Smooth muscle cell (in vitro differentiated cells): Measurements from ENCODE around the gene DHRSX. TPM values are rescaled to one million over a fixed set of nuclear protein-coding genes. Genes with fewer than 3 reads are reported as not detected.
A peak's percentile ranks its signal among the peaks of the same experiment; 100 is the strongest.

ENCODE experiments used
- DNase-seq: peaks from one replicate; lab custom pipeline; 2025; ENCODE audit not compliant: unreplicated experiment; lab: John Stamatoyannopoulos, UW
- H2AFZ ChIP-seq: fragments of 200-600 bp; sonication (generic); 2 replicates; pipeline ENCODE4 v1.6.0; 2016; ENCODE audit warnings: antibody characterized with exemption, low read depth, mild to moderate bottlenecking
- H3F3A ChIP-seq: fragments of 200-600 bp; sonication (generic); 2 replicates; pipeline ENCODE4 v1.6.0; 2017; ENCODE audit warnings: antibody characterized with exemption, low read depth
- H3K27ac ChIP-seq: fragments of 200-600 bp; sonication (generic); 2 replicates; pipeline ENCODE4 v1.5.1; 2016; ENCODE audit warnings: low read depth, mild to moderate bottlenecking
- H3K27me3 ChIP-seq: fragments of 200-600 bp; sonication (generic); 2 replicates; pipeline ENCODE4 v1.6.1; 2016; ENCODE audit warnings: low read depth, mild to moderate bottlenecking
- H3K36me3 ChIP-seq: fragments of 200-600 bp; sonication (generic); 2 replicates; pipeline ENCODE4 v1.5.1; 2016; ENCODE audit warnings: low read depth
- H3K4me1 ChIP-seq: fragments of 200-600 bp; sonication (generic); 2 replicates; pipeline ENCODE4 v1.5.1; 2016; ENCODE audit warnings: low read depth
- H3K4me2 ChIP-seq: fragments of 200-600 bp; sonication (generic); 2 replicates; pipeline ENCODE4 v1.6.0; 2016; ENCODE audit warnings: mild to moderate bottlenecking
- H3K4me3 ChIP-seq: fragments of 200-600 bp; sonication (generic); 2 replicates; pipeline ENCODE4 v1.5.1; 2016; ENCODE audit warnings: mild to moderate bottlenecking
- H3K79me2 ChIP-seq: fragments of 200-600 bp; sonication (generic); 2 replicates; pipeline ENCODE4 v1.6.0; 2016; ENCODE audit warnings: low read depth, mild to moderate bottlenecking
- H3K9ac ChIP-seq: fragments of 200-600 bp; sonication (generic); 2 replicates; pipeline ENCODE4 v1.6.0; 2016; ENCODE audit warnings: low read depth
- H3K9me3 ChIP-seq: fragments of 200-600 bp; sonication (generic); replicated peaks from 2 replicates; pipeline ENCODE4 v1.5.1; 2016; ENCODE audit warnings: low read depth
- H4K20me1 ChIP-seq: fragments of 200-600 bp; sonication (generic); 2 replicates; pipeline ENCODE4 v1.6.0; 2016; ENCODE audit warnings: low read depth
- WGBS: methylation state at CpG from one replicate; pipeline ENCODE4 v1.1.7; 2016; ENCODE audit warnings: low lambda C conversion rate; 5-methylcytosine and 5-hydroxymethylcytosine counted together
- polyA plus RNA-seq: library from polyadenylated mRNA; unstranded; fragments of >200 nt; fragmentation: Nextera tagmentation; extraction: Ambion mirVana; gene quantifications from 2 replicates; pipeline ENCODE4 v1.2.1, GENCODE V29; 2016
- total RNA-seq: library from RNA; depleted of rRNA; stranded (reverse); fragments of >200 nt; gene quantifications from 2 replicates; pipeline ENCODE4 v1.2.3, GENCODE V29; 2014
- TF ChIP-seq, protein P1 (sequence below): fragments of 200-600 bp; sonication (generic); IDR thresholded peaks from 2 replicates; pipeline ENCODE4 v1.5.1; 2017; ENCODE audit warnings: borderline replicate concordance, mild to moderate bottlenecking, antibody characterized with exemption; ENCODE audit not compliant: insufficient read depth, poor library complexity, severe bottlenecking

The DHRSX gene
- total and polyA plus RNA-seq, 2 experiments from 2014 or later: 32.5 to 49.9 TPM

DNA sequence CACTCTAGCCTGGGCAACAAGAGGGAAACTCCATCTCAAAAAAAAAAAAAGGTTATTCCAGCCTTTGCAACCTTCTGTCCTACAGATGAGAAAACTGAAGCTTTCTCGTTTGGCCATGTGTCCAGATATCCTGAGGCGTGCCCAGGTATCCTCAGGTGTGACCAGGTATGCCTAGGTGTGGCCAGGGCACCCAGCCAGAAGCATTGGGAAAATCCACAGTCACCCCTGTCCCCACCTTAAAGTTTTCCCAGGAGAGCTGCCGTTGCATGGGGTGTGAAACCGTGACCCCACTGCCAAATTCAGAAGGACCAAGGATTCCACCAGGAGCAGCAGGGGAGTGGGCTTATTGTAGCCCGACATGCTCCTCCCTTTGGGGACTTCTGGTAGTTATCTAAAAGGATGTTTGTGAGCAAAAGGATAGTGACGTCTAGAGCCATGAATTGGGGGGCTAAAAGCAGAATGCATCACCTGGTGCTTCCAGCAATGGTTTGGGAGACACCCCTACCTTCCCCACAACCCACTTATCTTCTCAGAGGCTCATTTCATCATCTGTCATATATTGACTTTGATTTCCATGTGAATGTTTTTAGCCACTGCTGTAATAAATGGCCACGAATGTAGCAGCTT lies 4.0 kb upstream of the DHRSX start:
- no peak for DNase-seq
- H3K9me3 ChIP-seq: no peaks in the 10 kb centered on the region
- H4K20me1 ChIP-seq: no peaks in the 10 kb centered on the region
- H3K36me3 ChIP-seq: no peaks in the 10 kb centered on the region
- peaks cover 5% of the 10 kb centered on the region for H3K79me2 ChIP-seq
- H3F3A ChIP-seq: no peaks in the 10 kb centered on the region
- no peaks in the 10 kb centered on the region for H3K4me1 ChIP-seq
- no peaks in the 10 kb centered on the region for H3K27me3 ChIP-seq
- no peak overlapping the region for H3K27ac ChIP-seq
- no peak overlapping the region for H3K4me2 ChIP-seq
- H3K9ac ChIP-seq: no peak overlapping the region
- H3K4me3 ChIP-seq: no peak overlapping the region
- WGBS: 92% methylated on average over 7 of the region's 7 CpGs
- TF ChIP-seq, protein P1, sequence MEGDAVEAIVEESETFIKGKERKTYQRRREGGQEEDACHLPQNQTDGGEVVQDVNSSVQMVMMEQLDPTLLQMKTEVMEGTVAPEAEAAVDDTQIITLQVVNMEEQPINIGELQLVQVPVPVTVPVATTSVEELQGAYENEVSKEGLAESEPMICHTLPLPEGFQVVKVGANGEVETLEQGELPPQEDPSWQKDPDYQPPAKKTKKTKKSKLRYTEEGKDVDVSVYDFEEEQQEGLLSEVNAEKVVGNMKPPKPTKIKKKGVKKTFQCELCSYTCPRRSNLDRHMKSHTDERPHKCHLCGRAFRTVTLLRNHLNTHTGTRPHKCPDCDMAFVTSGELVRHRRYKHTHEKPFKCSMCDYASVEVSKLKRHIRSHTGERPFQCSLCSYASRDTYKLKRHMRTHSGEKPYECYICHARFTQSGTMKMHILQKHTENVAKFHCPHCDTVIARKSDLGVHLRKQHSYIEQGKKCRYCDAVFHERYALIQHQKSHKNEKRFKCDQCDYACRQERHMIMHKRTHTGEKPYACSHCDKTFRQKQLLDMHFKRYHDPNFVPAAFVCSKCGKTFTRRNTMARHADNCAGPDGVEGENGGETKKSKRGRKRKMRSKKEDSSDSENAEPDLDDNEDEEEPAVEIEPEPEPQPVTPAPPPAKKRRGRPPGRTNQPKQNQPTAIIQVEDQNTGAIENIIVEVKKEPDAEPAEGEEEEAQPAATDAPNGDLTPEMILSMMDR: no peak
- no peak overlapping the region for H2AFZ ChIP-seq

DNA sequence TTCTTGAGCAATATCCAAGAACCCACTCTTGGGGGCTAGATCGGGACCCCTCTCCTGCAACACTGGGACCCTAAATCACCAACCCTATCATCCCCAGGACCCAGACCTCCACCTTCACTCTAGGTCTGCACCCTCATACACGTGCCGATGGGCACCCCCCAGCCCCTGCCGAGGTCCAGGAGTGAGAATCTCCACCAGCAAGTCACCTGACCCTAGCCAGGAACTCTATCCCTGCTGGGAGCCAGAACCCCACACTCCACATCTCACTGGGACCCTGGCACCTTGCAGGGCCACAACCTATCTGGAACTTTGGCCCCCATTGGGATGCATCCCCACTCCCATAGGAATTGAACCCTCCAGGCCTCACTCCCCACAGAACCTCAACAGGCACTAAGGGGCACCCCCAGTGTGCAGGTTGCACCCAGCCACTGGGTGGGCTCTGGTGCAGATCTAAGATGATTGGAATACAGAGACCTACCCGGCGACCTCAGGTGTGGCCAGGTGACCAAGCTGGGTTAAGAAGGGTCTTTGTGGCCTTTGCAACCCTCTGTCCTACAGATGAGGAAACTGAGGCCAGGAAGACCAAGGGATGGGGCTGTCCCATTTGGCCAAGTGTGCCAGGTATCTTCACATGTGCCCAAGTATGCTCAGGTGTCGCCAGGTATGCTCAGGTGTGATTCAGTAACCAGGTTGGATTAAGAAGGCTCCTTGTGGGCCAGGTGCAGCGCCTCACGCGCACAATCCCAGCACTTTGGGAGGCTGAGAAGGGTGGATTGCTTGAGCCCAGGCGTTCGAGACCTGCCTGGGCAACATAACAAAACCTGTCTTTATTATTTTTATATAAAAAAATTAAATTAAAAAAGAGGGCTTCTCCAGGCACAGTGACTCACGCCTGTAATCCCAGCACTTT lies 3.1 kb upstream of the DHRSX start:
- Histone ChIP-seq H3K9me3 (no peaks in the 10 kb centered on the region), H2AFZ (no peak overlapping the region), H3K4me1 (peaks cover 8% of the 10 kb centered on the region), H4K20me1 (peaks cover 9% of the 10 kb centered on the region), H3K36me3 (no peaks in the 10 kb centered on the region), H3K4me2 (no peak overlapping the region), H3K4me3 (no peak overlapping the region), H3K9ac (no peak overlapping the region), H3K79me2 (peaks cover 13% of the 10 kb centered on the region), H3K27ac (no peak overlapping the region), H3F3A (peaks cover 3% of the 10 kb centered on the region), H3K27me3 (no peaks in the 10 kb centered on the region)
- TF ChIP-seq, protein P1: no peak
- 93% methylated on average over 13 of the region's 13 CpGs for WGBS
- no peak for DNase-seq

DNA sequence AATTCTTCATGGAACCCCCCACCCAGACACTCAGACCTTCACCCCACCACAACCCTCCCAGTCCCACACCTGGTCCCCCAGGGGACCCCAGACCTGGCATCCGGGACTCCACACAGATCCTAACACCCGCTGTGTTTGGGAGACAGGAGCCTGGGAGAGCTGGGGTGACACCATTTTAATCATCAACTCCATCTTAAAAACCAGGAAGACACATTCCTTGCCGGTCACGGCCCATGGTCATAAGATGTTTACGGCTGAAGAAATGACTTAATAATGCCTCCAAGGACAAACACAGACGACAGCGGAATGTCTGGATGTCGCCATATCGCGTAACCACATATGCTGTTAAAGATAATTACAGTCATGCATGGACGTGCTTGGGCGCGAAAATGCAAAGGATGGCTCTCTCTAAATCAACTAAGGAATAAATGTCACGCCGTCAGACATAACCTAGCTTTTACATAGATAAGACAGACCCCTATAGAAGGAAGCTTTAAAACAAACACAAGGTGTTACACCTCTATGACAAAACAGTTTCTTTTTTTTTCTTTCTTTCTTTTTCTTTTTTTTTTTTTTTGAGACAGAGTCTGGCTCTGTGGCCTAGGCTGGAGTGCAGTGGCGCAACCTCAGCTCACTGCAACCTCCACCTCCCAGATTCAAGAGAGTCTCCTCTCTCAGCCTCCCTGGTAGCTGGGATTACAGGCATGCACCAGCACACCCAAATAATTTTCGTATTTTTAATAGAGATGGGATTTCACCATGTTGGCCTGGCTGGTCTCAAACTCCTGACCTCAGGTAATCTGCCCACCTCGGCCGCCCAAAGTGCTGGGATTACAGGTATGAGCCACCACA lies 2.1 kb upstream of the DHRSX start:
- 26% methylated on average over 18 of the region's 19 CpGs for WGBS
- Histone ChIP-seq H3K36me3 (no peaks in the 10 kb centered on the region), H4K20me1 (peaks cover 18% of the 10 kb centered on the region), H3K4me1 (peaks cover 18% of the 10 kb centered on the region), H2AFZ (peak overlapping the region; percentile 65), H3F3A (peaks cover 3% of the 10 kb centered on the region), H3K9me3 (no peaks in the 10 kb centered on the region), H3K27ac (peak overlapping the region; percentile 82), H3K27me3 (no peaks in the 10 kb centered on the region), H3K9ac (peak overlapping the region; percentile 63), H3K4me3 (no peak overlapping the region), H3K79me2 (peaks cover 22% of the 10 kb centered on the region), H3K4me2 (peak overlapping the region; percentile 69)
- DNase-seq: no peak
- TF ChIP-seq, protein P1: no peak
